Hematopoietic multipotent progenitor cell treated with erythropoietin and hydrocortisone succinate and interleukin-3 and kit ligand, for 15 days (in vitro differentiated cells): ENCODE results near the gene PRKG1.

Experiments used
- DNase-seq: peaks from one replicate; pipeline ENCODE4 v3.0.0-alpha.2; 2015; ENCODE audit warnings: low spot score

Gene PRKG1

DNA sequence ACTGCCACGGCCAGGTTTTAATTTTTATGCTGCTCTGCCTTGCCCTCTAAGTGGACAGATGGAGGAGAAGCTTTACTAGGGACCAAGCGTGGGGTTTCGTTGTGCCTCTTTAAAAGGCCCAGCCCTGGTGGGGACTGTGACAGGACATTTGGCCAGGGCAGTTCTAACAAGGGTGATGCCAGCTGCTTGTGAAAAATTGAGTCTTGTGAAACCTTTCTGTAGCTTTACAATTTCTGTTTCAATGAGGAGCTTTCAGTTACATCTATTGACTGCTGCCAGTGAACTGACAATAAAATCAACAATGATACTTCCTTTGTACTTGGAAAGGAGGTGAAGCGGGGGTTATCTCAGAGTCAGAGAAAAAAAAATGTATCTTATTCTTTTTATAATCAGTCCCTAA lies 858.2 kb downstream of the PRKG1 start:
- no peak for DNase-seq

DNA sequence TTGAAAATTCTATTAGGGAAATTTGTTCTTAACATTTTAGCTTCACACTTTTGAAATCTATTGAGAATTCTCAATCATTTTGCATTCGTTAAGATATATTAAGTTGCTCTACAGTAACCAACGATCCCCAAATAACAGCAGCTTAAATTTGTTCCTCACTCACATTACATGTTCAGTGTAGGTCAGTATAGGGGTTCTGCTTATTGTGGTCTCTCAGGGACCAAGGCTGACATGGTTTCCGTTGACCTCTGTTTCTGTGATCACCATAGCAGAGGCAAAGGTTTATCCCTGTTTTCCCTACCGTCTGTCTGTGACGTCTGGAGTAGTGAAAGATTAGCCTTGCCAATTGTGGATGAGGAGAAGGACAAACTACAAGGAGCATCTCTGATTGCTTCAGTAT lies 860.1 kb downstream of the PRKG1 start:
- no peak for DNase-seq

DNA sequence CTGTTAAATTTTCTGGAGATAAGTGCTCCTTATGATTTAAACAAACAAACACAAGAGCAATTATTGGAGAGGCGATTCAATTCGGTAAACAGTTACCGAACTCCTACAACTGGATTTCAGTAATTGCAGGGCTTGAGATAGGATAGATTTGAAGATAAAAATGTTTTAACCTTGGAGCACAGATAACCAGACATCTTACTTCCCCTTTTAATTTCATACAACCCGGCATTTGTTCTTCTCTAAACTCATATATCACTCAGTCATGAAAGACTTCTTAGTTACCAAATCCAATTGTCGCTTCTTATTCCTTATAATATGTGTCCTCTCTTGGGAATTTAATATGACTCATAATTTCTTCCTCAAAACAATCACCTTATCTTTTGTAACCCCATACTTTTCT lies 861.1 kb downstream of the PRKG1 start:
- DNase-seq, result no peak

DNA sequence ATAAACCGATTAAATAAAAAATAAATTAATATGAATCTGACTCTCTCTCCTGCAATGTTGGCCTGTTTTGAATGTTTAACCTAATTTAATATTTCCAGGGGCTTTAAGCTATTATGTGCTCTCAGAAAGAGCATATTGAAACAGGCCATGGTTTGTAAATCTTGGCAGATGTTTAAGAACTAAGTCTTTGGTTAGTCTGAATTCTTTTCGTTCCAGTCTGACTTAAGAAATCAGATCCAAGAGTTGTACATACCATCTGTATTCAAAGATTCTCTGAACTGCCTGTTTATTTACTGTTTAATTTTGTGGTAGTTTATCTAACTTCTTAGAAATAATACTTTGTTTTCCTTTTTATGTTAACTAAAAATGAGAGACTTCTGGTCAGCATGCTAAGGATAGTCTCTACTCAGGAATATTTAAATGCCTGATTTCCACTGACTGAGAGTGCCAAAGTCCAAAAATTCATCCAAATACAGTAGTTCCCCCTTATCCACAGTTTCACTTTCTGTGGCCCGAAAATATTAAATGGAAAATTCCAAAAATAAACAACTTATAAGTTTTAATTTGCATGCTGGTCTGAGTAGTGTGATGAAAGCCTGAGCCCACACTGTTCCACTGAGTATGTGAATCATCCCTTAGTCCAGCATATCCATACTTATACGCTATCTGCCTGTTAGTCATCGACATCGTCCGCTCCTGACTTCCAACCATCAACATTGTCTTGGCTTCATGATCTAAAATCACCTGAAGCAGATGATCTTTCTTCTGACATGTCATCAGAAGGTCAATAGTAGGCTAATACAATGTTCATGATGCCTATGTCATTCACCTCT lies 863.2 kb downstream of the PRKG1 start:
- DNase-seq, result no peak

DNA sequence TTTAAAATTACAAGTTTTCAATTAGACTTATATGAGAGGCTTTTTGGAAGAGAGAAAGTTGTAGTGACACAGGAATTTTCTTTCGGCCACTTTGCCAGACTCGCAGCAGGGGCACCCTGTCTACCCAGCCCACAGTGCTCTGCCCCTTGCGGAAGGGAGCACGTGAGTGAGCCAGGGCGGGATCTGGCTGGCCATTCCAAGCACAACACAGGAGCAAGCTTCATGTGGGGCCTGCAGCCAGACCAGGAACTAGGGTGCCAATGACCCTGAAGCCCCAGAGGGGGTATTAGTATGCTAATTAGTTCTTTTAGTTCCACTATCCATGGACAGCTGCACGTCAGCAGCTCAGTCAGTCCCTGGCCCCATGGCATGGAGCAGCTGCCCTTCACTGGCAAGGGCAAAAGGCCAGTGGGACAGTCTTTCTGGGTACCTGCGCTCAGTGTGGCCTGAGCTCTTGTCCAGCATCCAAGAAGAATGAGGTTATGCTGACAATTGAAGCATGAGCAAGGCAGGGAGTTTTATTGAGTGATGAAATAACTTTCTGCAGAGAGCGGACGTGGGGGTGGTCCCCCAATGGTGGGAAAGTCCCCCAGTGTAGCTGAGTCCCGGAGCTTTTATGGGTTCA lies 876.2 kb downstream of the PRKG1 start:
- no peak for DNase-seq

DNA sequence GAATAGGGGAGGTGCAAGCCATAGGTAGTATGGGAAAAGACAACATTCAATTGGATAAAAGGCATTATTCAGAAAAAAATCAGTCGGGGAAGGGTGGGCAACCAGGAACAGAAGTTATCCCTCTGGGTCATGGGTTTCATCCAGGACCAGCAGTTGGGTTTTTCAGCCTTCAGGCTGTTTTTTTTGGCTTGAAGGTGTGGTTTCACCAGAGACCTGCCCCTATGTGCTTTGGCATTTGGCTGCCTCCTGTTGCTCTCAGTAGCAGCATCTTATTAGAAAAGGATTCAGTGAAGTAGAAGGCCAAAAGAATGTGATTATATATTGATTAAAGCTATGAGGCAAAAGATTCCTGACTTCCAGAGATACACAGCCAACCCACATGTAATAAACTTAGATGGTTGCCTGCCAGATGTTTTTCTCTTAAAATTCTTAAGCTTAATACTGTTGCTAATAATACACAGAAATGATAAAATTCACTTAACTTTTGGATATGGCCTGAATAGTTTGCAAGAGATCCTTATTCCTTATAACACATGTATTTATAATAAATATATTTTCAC lies 876.8 kb downstream of the PRKG1 start:
- no peak for DNase-seq

DNA sequence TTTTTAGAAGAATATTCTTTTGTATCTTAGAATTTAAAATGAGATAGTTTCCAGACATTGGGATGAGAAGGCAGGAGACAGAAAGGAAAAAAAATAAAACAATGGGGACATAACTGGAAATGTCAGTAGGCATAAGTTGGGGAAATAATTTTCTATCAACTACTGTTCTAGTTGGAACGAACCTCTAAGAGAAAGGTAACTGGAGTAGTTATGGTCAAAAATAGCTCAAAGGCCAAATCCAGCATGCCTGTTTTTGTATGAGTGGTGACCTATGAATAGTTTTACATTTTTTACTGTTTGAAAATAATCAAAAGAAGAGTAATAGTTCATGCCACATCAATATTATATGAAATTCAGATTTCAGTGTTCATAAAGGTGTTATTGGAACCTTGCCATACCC lies 877.3 kb downstream of the PRKG1 start:
- DNase-seq, result no peak

DNA sequence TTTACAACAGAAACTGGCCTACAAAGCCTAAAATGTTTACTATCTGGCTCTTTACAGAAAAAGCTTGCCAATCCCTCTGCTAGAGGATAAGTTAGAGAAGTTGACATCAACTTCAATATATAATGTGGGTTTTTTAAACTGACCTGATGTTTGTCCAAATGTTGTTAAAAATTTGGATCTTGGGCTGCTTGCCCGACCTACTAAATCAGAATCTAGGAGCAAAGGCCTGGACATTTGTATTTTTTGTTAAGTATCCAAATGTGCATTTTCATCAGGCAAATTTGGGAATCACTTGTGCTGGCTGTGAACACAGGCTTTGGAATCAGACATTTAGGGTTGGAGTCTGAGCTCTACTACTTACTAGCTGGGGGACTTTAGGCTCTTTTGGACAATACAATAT lies 877.8 kb downstream of the PRKG1 start:
- DNase-seq, result no peak

DNA sequence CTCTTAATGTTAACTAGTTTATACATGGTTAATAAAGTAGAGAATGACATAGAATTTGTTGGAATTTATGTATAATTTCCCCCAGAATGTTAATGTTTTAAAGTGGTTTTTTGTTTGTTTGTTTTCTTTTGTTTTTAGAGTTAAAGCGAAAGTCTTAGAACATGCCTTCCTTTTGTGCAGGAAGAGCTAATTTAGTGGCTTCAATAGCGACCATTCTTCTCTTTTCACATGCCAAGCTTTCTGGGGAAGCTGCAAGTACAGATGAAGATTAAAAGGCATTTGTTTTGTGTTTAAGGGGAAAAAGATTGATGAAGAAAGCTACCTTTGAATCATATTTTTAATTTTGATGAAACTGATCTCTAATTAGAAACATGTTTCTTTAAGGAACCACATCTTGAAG lies 881.4 kb downstream of the PRKG1 start:
- no peak for DNase-seq

DNA sequence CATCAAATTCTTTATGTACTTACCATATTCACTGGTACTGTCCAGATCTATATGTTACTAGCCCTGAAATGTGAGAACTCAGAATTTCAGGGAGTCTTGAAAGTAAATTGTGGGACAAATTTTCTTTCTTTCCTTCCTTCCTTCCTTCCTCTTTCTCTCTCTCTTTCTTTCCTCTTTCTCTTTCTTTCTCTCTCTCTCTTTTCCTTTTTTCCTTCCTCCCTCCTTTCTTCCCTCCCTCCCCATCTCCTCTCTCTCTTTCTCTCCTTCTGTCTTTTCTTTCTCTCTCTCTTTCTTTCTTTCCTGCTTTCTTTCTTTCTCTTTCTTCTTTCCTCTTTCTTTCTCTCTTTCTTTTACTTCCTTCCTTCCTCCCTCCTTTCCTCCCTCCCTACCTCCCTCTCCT lies 882.5 kb downstream of the PRKG1 start:
- DNase-seq, result no peak

DNA sequence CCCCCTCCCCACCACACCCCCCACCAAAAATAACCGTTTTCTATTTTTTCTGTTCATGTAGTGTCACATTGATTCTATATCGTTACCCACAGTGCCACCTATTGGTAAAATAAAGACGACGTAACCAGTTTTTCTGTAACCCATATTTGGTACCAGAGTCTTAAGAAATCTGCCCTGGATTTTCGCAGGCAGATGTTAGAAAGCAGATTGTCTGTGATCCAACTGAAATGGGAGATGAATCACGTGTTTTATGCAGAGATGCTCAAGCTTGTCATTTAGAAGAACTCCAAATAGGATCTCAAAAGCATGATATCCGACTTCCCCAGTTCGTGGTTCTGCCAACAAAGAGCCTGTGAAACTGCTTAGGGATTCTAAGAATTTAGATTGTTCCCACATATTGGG lies 886.2 kb downstream of the PRKG1 start:
- peak; percentile 5 for DNase-seq

DNA sequence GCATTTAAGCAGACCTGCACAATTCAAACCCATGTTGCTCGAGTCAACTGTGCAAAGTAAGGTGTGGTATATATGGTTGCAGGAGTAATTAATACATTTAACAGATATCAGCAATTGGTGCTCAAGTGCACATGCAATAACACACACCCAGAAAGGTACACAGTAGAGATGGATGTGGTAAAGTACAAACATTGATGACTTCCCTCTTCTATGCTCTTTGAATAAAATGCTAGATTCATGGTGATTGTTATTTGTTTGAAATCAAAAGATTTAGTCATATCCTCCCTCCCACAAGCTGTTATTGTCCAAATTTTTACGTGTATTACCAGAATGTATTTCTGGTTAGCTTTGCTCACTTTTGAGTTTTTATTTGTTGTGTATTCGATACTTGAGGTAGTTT lies 887.1 kb downstream of the PRKG1 start:
- no peak for DNase-seq

DNA sequence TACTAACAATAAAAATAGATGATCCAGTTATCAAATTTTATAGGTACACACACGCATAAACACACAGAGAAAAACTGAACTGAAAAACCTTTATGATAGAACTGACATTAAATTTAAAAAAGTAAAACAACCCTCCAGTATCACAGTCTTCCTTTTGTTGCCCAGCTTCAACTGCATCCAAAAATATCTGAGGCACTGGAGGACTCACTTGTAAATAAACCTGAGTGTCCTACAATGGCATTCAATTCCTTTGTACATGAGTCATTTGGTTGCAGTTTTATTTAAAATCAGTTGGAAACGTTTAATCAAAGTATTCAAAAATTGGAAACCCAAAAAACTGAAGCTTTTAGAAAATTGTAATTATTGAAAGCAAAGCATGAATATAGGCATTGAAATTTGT lies 890.3 kb downstream of the PRKG1 start:
- DNase-seq, result no peak

DNA sequence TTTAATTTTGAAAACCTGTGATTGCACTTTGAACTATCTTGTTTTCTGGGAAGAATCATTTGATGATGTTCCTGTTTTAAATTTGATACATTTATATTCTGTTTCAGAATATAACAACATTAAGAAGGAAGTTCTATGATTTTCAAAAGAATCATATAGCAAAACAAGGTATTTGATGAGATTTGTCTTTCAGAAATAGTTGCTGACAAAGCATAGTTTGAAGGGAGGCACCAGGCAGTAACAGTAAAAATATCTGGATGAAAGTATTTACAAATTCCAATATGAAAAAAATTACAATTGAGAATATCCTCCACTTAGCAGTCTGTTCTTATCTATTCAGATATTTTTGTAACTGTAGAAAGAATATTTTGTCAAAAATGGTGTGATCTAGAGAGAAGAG lies 891.2 kb downstream of the PRKG1 start:
- DNase-seq, result no peak

DNA sequence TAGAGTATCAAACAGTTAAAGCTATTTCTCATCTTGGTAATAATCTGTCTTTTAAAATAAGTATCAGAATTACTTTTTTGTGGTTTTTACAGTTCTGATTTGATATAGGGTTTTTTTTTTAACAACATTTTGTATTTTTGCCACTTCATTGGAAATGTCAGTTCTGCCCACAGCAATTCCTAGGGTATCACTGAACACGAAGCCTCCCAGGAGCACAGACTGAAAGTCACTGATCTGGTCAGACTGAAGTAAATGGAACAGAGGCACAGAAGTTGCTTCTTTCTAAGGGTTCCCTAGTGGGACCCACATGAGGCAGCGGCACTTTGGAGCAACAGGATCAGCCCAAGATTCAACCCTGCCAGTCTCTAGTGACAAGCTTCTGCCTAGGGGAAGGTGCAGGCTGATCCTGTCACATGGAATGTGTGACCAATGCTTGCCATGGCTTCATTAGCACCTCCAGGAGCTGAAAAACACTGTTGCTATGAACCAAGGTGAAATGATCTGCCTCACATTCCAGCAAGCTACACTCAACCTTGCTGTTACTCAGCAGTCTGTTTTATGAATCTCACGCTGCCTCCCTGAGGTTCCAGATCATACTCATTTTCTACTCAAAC lies 898.6 kb downstream of the PRKG1 start:
- no peak for DNase-seq

DNA sequence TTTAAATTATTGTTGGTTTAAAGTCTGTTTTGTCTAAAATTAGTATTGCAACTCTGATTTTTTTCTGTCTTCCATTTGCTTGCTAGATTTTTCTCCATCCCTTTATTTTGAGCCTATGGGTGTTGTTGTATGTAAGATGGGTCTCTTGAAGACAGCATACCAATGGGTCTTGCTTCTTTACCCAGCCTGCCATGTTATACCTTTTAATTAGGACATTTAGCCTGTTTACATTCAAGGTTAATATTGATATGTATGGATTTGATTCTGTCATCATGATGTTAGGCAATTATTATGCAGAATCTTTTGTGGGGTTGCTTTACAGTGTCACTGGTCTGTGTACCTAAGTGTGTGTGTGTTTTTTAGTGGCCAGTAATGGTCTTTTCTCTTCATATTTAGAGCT lies 906.5 kb downstream of the PRKG1 start:
- DNase-seq, result no peak

DNA sequence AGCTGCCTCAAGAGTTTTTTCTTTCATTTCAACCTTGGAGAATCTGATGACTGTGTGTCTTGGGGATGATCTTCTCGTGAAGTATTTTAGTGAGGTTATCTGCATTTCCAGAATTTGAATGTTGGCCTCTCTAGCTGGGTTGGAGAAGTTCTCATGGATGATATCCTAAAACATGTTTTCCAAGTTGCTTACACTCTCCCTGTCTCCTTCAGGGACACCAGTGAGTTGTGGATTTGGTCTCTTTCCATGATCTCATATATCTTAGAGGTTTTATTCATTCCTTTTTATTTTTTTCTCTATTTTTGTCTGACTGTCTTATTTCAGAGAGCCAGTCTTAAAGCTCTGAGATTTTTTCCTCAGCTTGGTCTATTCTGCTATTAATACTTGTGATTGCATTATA lies 907.4 kb downstream of the PRKG1 start:
- no peak for DNase-seq

DNA sequence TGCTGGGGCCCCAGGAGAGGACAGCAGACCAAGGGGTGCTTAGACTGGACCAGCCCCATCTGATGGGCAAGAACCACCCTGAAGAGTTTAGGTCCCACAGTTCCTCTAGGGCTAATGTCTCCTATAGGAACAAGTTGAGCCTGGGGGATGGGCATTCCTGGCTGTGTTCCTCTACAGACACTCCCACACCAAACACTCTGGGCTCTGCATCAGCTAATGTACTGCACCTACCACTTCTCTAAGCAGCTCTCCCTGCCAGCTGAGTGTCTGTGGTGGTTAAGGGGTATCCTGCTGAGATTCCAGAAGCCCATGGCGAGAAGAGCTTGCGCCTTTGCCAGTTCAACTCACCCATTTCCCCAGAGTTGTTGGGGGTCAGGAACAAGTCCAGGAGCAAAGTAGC lies 909.2 kb downstream of the PRKG1 start:
- DNase-seq, result no peak

DNA sequence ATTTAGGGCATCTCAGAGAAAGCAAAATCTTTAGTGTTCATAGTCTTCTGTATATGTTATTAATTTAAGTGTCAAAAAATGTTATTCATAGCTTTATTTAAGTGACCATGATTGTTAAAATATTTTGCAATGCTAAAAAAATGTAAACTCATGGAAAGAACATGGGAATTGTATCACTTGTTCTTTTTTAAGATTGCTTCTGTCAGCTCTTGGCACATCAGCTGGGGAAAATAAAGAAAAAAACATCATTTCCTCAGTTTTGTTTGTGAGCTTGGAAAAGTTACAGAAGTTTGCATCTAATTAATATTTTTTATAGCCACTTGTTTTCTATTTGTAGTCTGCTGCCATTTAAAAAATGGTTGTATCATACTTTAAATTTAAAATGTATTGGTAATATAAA lies 911.0 kb downstream of the PRKG1 start:
- DNase-seq, result no peak

DNA sequence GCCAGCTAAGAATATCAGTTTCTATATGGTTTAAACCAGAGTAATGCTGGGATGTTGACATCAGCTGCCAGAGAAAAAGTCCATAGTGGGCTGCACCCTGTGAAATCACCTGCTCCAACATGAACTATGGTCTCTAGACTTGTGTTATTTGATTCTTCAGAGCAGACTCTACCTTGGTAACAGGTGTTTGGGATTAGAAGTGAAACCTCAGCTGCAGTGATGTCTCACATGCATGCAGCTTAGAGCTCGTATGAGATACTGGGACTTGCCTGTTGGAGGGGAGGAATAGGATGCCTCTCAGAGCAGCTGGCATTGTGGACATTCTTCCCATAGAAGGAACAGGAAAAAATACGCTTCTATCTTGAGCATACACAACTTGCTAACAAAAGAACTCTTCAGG lies 912.2 kb downstream of the PRKG1 start:
- DNase-seq, result no peak

DNA sequence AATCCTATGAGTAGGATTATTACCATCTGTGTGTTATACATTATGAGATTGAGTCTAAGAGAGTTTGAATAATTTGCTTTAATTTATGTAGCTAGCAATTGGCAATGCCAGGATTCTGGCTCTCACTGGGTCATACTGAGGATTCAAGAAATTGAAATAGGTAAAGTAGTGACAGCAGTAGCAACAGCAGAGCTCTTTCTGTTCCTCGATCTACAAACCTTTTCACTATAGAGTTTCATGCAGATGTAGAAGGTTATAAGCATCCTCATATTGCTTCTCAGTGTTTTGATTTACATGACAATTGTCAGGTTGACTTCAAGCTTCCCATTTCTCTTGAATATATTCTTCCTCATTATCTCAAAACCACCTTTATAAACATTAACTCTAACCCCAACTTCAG lies 919.2 kb downstream of the PRKG1 start:
- no peak for DNase-seq

DNA sequence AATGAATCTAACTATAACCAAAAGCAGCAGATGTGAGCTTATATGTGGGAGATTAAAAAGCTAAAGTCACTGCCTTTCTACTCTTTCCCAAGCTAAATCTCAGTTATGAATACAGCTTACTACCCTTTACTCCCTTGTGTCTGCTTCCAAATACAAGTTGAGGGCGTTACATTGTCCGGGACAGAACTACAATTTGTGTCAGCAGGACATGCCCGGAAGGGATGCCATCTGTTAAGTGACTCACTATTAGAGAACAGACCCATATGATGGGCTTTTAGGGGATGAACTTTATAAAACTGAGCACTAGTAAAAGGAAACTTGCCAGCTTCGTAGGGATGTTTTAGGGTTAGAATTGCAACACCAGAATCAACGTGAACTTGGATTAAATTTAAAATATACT lies 924.8 kb downstream of the PRKG1 start:
- DNase-seq, result no peak

DNA sequence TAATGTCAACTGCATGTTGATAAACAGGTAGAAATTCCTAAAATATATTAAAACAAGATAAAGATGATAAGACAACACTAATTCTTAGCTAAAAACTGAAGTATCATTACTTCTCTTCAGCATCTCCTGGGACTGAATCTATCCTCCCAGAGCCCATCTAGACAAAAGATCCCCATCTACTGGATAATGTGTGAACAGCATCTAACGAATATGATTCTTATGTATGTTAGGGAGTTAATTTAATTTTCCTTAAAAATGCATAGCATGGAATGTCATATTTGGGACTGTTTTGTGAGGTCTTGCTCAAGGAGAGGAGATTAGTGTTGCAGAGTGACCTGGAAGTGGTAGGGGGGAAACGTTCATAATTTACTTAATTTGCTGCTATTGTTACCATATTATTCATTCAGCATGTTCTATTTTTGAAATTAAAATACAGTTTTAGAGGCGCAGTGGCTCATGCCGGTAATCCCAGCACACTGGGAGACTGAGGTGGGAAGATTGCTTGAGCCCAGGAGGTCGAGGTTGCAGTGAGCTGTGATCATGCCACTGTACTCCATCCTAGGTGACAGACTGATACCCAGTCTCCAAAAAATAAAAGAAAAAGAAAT lies 930.2 kb downstream of the PRKG1 start:
- no peak for DNase-seq
